H1 (cell line): ENCODE results near the gene SMIM13. TPM values are rescaled to one million over a fixed set of nuclear protein-coding genes. Genes with fewer than 3 reads are reported as not detected.

Experiments used
- CTCF ChIA-PET: fragments of 300-600 bp; sonication (Branson Sonifier 250); formaldehyde crosslinking; loops from one replicate; lab custom pipeline; 2021; ENCODE audit not compliant: partially characterized antibody; lab: Charles Lee
- POLR2A ChIA-PET: fragments of 300-600 bp; sonication (Branson Sonifier 250); formaldehyde crosslinking; loops from one replicate; lab custom pipeline; 2021; ENCODE audit warnings: inconsistent platforms; ENCODE audit not compliant: partially characterized antibody; lab: Charles Lee
- DNase-seq, 2 experiments: peaks; one replicate each; pipeline versions ENCODE4 v3.0.0 to v3.0.0-alpha.2; 2010 to 2022; ENCODE audit warnings: low spot score in 2 of 2, low read depth in 1 of 2, mixed read lengths in 1 of 2
- FAIRE-seq: peaks from 2 replicates; lab custom pipeline; 2011; peaks lifted over from hg19 to GRCh38; lab: Jason Lieb, UNC
- H2AFZ ChIP-seq: 2 replicates; pipeline ENCODE4 v1.8.1; 2012; ENCODE audit warnings: low read length, inconsistent platforms
- H2AK5ac ChIP-seq: 2 replicates; pipeline ENCODE4 v1.6.1; 2013; ENCODE audit warnings: low read depth, low read length
- H2BK120ac ChIP-seq: replicated peaks from 2 replicates; pipeline ENCODE3; 2013; ENCODE audit warnings: low read depth, low read length, inconsistent platforms
- H2BK12ac ChIP-seq: 2 replicates; pipeline ENCODE4 v1.6.1; 2013; ENCODE audit warnings: low read depth, low read length
- H2BK15ac ChIP-seq: 2 replicates; pipeline ENCODE4 v1.6.1; 2013; ENCODE audit warnings: low read length
- H2BK20ac ChIP-seq: 2 replicates; pipeline ENCODE4 v1.6.1; 2013; ENCODE audit warnings: low read length
- H2BK5ac ChIP-seq: 2 replicates; pipeline ENCODE4 v1.6.1; 2013; ENCODE audit warnings: low read depth, low read length
- H3K14ac ChIP-seq: 2 replicates; pipeline ENCODE4 v1.6.1; 2013; ENCODE audit warnings: inconsistent platforms; ENCODE audit not compliant: insufficient read length
- H3K18ac ChIP-seq: 2 replicates; pipeline ENCODE4 v1.6.1; 2013; ENCODE audit warnings: low read length; ENCODE audit errors: extremely low read depth
- H3K23ac ChIP-seq: 2 replicates; pipeline ENCODE4 v1.6.1; 2013; ENCODE audit warnings: inconsistent platforms; ENCODE audit not compliant: insufficient read length
- H3K23me2 ChIP-seq: 2 replicates; pipeline ENCODE4 v1.6.1; 2013; ENCODE audit warnings: low read depth, low read length
- H3K27ac ChIP-seq: 2 replicates; pipeline ENCODE4 v1.6.1; 2011; ENCODE audit warnings: low read depth, low read length, inconsistent platforms
- H3K27me3 ChIP-seq, 4 experiments: replicated peaks in 1 of 4; 1 replicate in 1 of 4; 2 replicates in 3 of 4; pipeline versions ENCODE4 v1.6.1 to v1.8.1; 2011 to 2013; ENCODE audit warnings: low read length in 3 of 4, mild to moderate bottlenecking in 3 of 4, inconsistent platforms in 2 of 4, mixed read lengths in 2 of 4, moderate library complexity in 1 of 4; ENCODE audit not compliant: control insufficient read depth in 3 of 4, insufficient read depth in 3 of 4; ENCODE audit errors: extremely low read depth in 1 of 4
- H3K36me3 ChIP-seq, 4 experiments: 2 replicates each; pipeline versions ENCODE4 v1.6.1 to v1.8.1; 2011 to 2013; ENCODE audit warnings: mild to moderate bottlenecking in 4 of 4, low read length in 3 of 4, moderate library complexity in 2 of 4, control low read depth in 1 of 4, inconsistent platforms in 1 of 4; ENCODE audit not compliant: insufficient read depth in 4 of 4, control insufficient read depth in 2 of 4
- H3K4ac ChIP-seq: replicated peaks from 2 replicates; pipeline ENCODE3; 2013; ENCODE audit warnings: low read length, low read depth, mixed read lengths, inconsistent platforms; ENCODE audit not compliant: insufficient read length
- H3K4me1 ChIP-seq, 4 experiments: replicated peaks in 1 of 4; 1 replicate in 1 of 4; 2 replicates in 3 of 4; pipeline versions ENCODE4 v1.6.1 to v1.8.1; 2011 to 2013; ENCODE audit warnings: low read length in 3 of 4, inconsistent platforms in 2 of 4, mixed read lengths in 1 of 4; ENCODE audit not compliant: insufficient read depth in 4 of 4, control insufficient read depth in 3 of 4
- H3K4me2 ChIP-seq, 2 experiments: 2 replicates each; pipeline versions ENCODE4 v1.6.1 to v1.8.1; 2011 to 2013; ENCODE audit warnings: low read depth in 2 of 2, low read length in 2 of 2, control low read depth in 1 of 2, inconsistent platforms in 1 of 2, mild to moderate bottlenecking in 1 of 2; ENCODE audit not compliant: insufficient read depth in 1 of 2
- H3K4me3 ChIP-seq, 4 experiments: fragments of 200-600, 300-600 bp in 1 of 4; sonication (generic), shearing (Covaris generic), sonication (Bioruptor Twin) in 1 of 4; 2 replicates each; pipeline versions ENCODE4 v1.5.1 to v1.8.1; 2011 to 2016; ENCODE audit warnings: low read length in 4 of 4, low read depth in 3 of 4, control low read depth in 2 of 4, inconsistent platforms in 2 of 4, mild to moderate bottlenecking in 2 of 4, mixed read lengths in 1 of 4, moderate library complexity in 1 of 4; ENCODE audit not compliant: insufficient read depth in 2 of 4; ENCODE audit errors: extremely low read depth in 1 of 4
- H3K56ac ChIP-seq: replicated peaks from 2 replicates; pipeline ENCODE3; 2013; ENCODE audit warnings: low read depth, mild to moderate bottlenecking, mixed read lengths, low read length, inconsistent platforms; ENCODE audit not compliant: insufficient read length
- H3K79me1 ChIP-seq: 2 replicates; pipeline ENCODE4 v1.6.1; 2013; ENCODE audit warnings: low read depth, low read length, control low read depth
- H3K79me2 ChIP-seq, 2 experiments: 2 replicates each; pipeline versions ENCODE4 v1.6.1 to v1.8.1; 2012 to 2013; ENCODE audit warnings: low read length in 2 of 2, mild to moderate bottlenecking in 2 of 2, inconsistent platforms in 1 of 2; ENCODE audit not compliant: insufficient read depth in 2 of 2, control insufficient read depth in 1 of 2
- H3K9ac ChIP-seq, 4 experiments: replicated peaks in 1 of 4; 1 replicate in 1 of 4; 2 replicates in 3 of 4; pipeline versions ENCODE4 v1.6.1 to v1.8.1; 2011 to 2013; ENCODE audit warnings: low read depth in 3 of 4, low read length in 3 of 4, control low read depth in 2 of 4, mild to moderate bottlenecking in 2 of 4, moderate library complexity in 2 of 4, inconsistent platforms in 1 of 4; ENCODE audit errors: extremely low read depth in 1 of 4
- H3K9me3 ChIP-seq, 2 experiments: 2 replicates each; pipeline versions ENCODE4 v1.6.1 to v1.8.1; 2012 to 2013; ENCODE audit warnings: mild to moderate bottlenecking in 2 of 2, moderate library complexity in 2 of 2, control low read depth in 1 of 2, inconsistent platforms in 1 of 2, low read depth in 1 of 2, low read length in 1 of 2, mixed read lengths in 1 of 2; ENCODE audit not compliant: insufficient read depth in 2 of 2
- H4K20me1 ChIP-seq, 2 experiments: replicated peaks in 1 of 2; 2 replicates each; pipeline versions ENCODE3 to v1.8.1; 2011 to 2013; ENCODE audit warnings: inconsistent platforms in 2 of 2, low read length in 2 of 2, mild to moderate bottlenecking in 1 of 2; ENCODE audit not compliant: insufficient read depth in 2 of 2, control insufficient read depth in 1 of 2
- H4K5ac ChIP-seq: 2 replicates; pipeline ENCODE4 v1.6.1; 2013; ENCODE audit warnings: low read length, low read depth, mixed read lengths, inconsistent platforms; ENCODE audit not compliant: insufficient read length
- H4K8ac ChIP-seq: 2 replicates; pipeline ENCODE4 v1.8.0; 2013; ENCODE audit warnings: mild to moderate bottlenecking, moderate library complexity, low read length, inconsistent platforms; ENCODE audit not compliant: insufficient read depth; ENCODE audit errors: extremely low read depth
- H4K91ac ChIP-seq: replicated peaks from 2 replicates; pipeline ENCODE3; 2013; ENCODE audit warnings: low read length, mixed read lengths, inconsistent platforms; ENCODE audit not compliant: insufficient read length
- GABPA ChIP-seq: IDR thresholded peaks from 2 replicates; pipeline ENCODE4 v1.6.1; 2011; ENCODE audit warnings: mild to moderate bottlenecking, low read length, moderate library complexity, borderline replicate concordance; ENCODE audit not compliant: insufficient read depth
- GTF2F1 ChIP-seq: IDR thresholded peaks from 2 replicates; pipeline ENCODE4 v1.6.1; 2012; ENCODE audit warnings: low read depth, low read length, improper control_type of control experiment, borderline replicate concordance
- MAFK ChIP-seq: IDR thresholded peaks from 2 replicates; pipeline ENCODE4 v1.6.1; 2012; ENCODE audit warnings: low read depth, mild to moderate bottlenecking, improper control_type of control experiment, low read length
- NANOG ChIP-seq: IDR thresholded peaks from 2 replicates; pipeline ENCODE4 v1.6.1; 2011; ENCODE audit warnings: low read length, low read depth, mild to moderate bottlenecking, inconsistent platforms; ENCODE audit not compliant: insufficient read depth, poor library complexity, severe bottlenecking
- POLR2A ChIP-seq, 2 experiments: IDR thresholded peaks; 1 replicate in 1 of 2; 2 replicates in 1 of 2; pipeline ENCODE4 v1.6.1; 2011; ENCODE audit warnings: low read depth in 2 of 2, low read length in 2 of 2, mild to moderate bottlenecking in 2 of 2; ENCODE audit errors: control extremely low read depth in 1 of 2
- TAF7 ChIP-seq: optimal IDR thresholded peaks from 2 replicates; pipeline ENCODE3; 2011; ENCODE audit warnings: low read depth, mild to moderate bottlenecking, inconsistent platforms, low read length, moderate library complexity, borderline replicate concordance
- TCF12 ChIP-seq: IDR thresholded peaks from 2 replicates; pipeline ENCODE4 v1.6.1; 2011; ENCODE audit warnings: low read depth, mild to moderate bottlenecking, low read length
- WGBS, 2 experiments: shearing (Covaris generic) in 1 of 2; methylation state at CpG; one replicate each; pipeline versions ENCODE4 v1.1.6 to v1.1.7; 2013 to 2015; ENCODE audit warnings: low lambda C conversion rate in 2 of 2, mixed read lengths in 2 of 2, inconsistent platforms in 1 of 2, low coverage in 1 of 2, missing lambda C conversion rate in 1 of 2; ENCODE audit not compliant: insufficient replicate concordance in 2 of 2, insufficient coverage in 1 of 2, insufficient read length in 1 of 2; ENCODE audit errors: extremely low coverage in 1 of 2, missing lambda C conversion rate in 1 of 2; 5-methylcytosine and 5-hydroxymethylcytosine counted together
- polyA plus RNA-seq, 7 experiments: library from polyadenylated mRNA; depleted of rRNA in 3 of 7; stranded (reverse) in 5 of 7; unstranded in 2 of 7; fragments of >200 nt in 5 of 7; fragments of 200-250 nt in 2 of 7; gene quantifications; 1 replicate in 5 of 7; 2 replicates in 1 of 7; 4 replicates in 1 of 7; pipeline versions ENCODE4 v1.2.1 to v1.2.3, GENCODE V29; 2011 to 2013; ENCODE audit warnings: missing spikeins in 2 of 7, mixed read lengths in 2 of 7
- total RNA-seq: library from RNA; stranded (reverse); fragmentation: NEBNext Ultra II Directional; extraction: Animal tissue kit (Norgen Biotek cat#: 25700); gene quantifications from 2 replicates; pipeline ENCODE4 v1.2.1, GENCODE V29; 2021
- TF ChIP-seq, protein P1 (sequence below): IDR thresholded peaks from 2 replicates; pipeline ENCODE4 v1.6.1; 2012; ENCODE audit warnings: inconsistent platforms
- TF ChIP-seq, protein P2 (sequence below), 3 experiments: IDR thresholded peaks; 1 replicate in 2 of 3; 2 replicates in 1 of 3; pipeline versions ENCODE4 v1.5.1 to v1.6.1; 2011; ENCODE audit warnings: low read length in 3 of 3, mild to moderate bottlenecking in 3 of 3, inconsistent platforms in 2 of 3, low read depth in 1 of 3, moderate library complexity in 1 of 3; ENCODE audit not compliant: insufficient read depth in 1 of 3; ENCODE audit errors: control extremely low read depth in 1 of 3

Gene SMIM13
- total and polyA plus RNA-seq, 2 of the 8 experiments (the other 6 are each of a cell fraction or from before 2014, with no cell fraction given), result 1.7 to 10.6 TPM

DNA sequence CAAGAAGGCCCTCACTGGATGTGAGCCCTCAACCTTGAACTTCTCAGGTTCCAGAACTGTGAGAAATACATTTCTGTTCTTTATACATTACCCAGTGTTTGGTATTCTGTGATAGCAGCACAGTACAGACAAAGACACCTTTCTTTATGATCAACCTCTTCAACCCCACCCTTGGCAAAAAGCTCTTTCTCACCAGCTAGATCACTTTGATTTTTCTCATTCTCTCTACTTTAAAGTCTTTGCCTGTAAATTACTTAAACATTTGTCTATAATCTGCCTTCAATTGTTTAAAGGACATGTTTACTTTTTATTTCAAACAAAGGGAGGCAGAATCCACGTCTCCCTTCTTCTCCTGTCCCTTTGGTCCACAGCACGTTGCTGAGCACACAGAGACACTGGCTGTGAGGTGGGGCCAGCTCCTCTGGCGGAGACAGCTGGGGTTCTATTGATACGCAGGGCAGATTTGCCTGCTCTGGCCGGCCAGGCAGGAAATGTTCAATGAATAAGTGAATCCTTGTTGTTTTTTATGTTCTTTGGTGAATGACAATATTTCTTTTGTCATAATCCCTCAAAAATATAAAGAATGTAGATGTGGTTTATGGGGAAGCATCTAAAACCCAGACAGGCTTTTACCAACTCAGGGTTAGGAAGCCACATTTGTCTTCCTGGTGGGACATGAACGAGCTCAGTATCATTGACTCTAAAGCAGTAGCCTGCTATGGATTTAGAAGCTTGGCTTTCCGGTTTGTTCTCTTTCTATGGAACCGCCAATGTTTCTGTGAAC is 86.0 kb downstream of the SMIM13 start:
- Histone ChIP-seq H3K56ac (no peak overlapping the region), H3K9ac (no peak overlapping the region), H2BK20ac (no peak overlapping the region), H3K4me3 (no peak overlapping the region), H3K4me1 (peaks cover 0 to 4% (median under 1%) of the 10 kb centered on the region in 4 experiments; a peak in 4 of 7 replicates), H3K4me2 (no peak overlapping the region), H3K23me2 (no peaks in the 10 kb centered on the region), H2AFZ (no peak overlapping the region), H3K23ac (no peak overlapping the region), H3K27me3 (no peaks in the 10 kb centered on the region), H2BK15ac (no peak overlapping the region), H3K14ac (no peak overlapping the region), H4K20me1 (no peaks in the 10 kb centered on the region), H3K18ac (0 out of 2 replicates have a peak overlapping the region, but pooled peaks have one; percentile 11), H3K4ac (no peak overlapping the region), H3K27ac (no peak overlapping the region), H3K79me2 (no peaks in the 10 kb centered on the region), H4K5ac (no peak overlapping the region), H2AK5ac (no peak overlapping the region), H3K36me3 (no peaks in the 10 kb centered on the region; a peak in 1 of 8 replicates), H2BK12ac (0 out of 2 replicates have a peak overlapping the region, but pooled peaks have one; percentile 71), H4K8ac (no peak overlapping the region), H3K9me3 (peaks cover 0 to 3% of the 10 kb centered on the region in 2 experiments; a peak in 1 of 4 replicates), H3K79me1 (no peaks in the 10 kb centered on the region), H4K91ac (peak overlapping the region; percentile 8), H2BK120ac (peak overlapping the region; percentile 68), H2BK5ac (peak overlapping the region; percentile 6; the same call in 1 of the 2 replicates)
- ChIA-PET CTCF (interaction anchor here (1.0 to 2.8 kb wide), 8 partner anchors 8 to 316 kb away, joined by 3 to 15 read pairs (median 4); no protein-coding TSS in a partner anchor), POLR2A (interaction anchor here (1.2 kb wide), 1 partner anchor 13 kb away, joined by 5 read pairs; no protein-coding TSS in a partner anchor)
- DNase-seq (no peak), FAIRE-seq (peak; percentile 48)
- WGBS, 2 experiments, result 43% methylated on average over 8 of the region's 8 CpGs; no CpG with 5 or more reads in 1 of the 2 experiments
- TF ChIP-seq, protein P1, sequence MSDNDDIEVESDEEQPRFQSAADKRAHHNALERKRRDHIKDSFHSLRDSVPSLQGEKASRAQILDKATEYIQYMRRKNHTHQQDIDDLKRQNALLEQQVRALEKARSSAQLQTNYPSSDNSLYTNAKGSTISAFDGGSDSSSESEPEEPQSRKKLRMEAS, result no peak
- TF ChIP-seq MAFK (no peak), GABPA (no peak), GTF2F1 (no peak), POLR2A (IDR thresholded peaks at IDR 0.05; ENCODE audit: control extremely low read depth in 1 of 2, low read depth in 2 of 2, low read length in 2 of 2) (no peak), TAF7 (no peak), NANOG (no peak), TCF12 (no peak)
- TF ChIP-seq, protein P2, sequence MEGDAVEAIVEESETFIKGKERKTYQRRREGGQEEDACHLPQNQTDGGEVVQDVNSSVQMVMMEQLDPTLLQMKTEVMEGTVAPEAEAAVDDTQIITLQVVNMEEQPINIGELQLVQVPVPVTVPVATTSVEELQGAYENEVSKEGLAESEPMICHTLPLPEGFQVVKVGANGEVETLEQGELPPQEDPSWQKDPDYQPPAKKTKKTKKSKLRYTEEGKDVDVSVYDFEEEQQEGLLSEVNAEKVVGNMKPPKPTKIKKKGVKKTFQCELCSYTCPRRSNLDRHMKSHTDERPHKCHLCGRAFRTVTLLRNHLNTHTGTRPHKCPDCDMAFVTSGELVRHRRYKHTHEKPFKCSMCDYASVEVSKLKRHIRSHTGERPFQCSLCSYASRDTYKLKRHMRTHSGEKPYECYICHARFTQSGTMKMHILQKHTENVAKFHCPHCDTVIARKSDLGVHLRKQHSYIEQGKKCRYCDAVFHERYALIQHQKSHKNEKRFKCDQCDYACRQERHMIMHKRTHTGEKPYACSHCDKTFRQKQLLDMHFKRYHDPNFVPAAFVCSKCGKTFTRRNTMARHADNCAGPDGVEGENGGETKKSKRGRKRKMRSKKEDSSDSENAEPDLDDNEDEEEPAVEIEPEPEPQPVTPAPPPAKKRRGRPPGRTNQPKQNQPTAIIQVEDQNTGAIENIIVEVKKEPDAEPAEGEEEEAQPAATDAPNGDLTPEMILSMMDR (IDR thresholded peaks at IDR 0.05; ENCODE audit: control extremely low read depth in 1 of 3, insufficient read depth in 1 of 3, low read depth in 1 of 3, low read length in 3 of 3), result no peak
